Measurements from ENCODE around the gene LIPT2.
A peak's percentile ranks its signal among the peaks of the same experiment; 100 is the strongest.

LIPT2 gene

DNA sequence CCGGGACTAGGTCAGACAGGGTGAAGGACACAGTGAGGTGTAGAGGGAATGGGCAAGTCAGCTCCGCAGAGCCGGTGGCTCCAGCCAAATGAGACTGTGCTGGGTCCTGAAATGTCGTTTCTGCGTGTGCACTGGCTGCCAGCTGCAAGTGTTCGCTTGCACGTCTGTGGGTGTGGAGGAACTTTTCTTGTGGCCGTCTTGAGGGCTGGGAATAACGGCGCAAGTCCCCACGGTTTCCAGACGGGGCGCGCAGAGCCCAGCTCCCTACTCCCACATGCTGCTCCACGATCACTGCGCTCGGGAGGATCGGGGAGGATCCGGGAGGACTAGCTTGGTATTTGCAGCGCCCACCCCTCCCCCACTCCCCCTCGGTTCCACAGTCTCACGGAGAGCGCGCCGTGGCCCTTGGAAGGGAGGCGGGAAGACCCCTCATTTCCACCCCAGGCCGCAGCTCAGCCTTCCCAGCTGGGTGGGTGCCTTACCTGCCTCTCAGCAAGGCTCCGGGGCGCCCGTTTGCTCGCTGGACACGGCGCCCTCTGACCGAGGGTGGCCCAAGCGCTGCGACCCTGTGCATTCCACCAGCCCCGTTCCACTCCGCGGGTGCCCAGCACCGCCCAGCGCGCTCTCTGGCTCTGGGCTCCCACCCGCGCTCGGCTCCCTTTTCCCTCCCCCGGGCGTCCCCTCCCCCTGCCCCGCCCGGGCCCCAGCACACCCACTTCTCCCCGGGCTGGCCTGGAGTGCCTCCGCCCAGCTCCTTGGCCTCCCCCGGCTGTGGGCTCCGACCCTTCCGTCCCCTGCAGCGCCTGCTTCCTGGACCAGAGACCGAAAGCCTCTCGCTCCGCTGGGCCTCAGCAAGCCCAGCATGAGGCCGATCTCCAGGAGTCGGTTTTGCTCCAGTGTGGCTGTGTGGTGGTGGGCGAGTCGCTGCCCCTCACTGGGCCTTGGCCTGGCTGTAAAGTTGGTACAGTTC, 26.3 kb downstream of the LIPT2 start, which contains the start of gene KCNE3:
KCNE3 (minus strand) TSS at position 634 of the 970 bp plus-strand sequence. CDS start 9,986 bp downstream, outside the sequence.
- DNase-seq (ENCODE audit: low read depth, low spot score) = no peak
- no peaks in the 10 kb centered on the region; the same call in 1 of the 2 replicates for H3K27me3 ChIP-seq (ENCODE audit: control insufficient read depth, insufficient read depth, low read length)
- no CpG with 5 or more reads among the region's 62 CpGs for WGBS (ENCODE audit: insufficient coverage, insufficient read length)
- H3K9me3 ChIP-seq (ENCODE audit: control insufficient read depth, insufficient read depth, low read length) = no peaks in the 10 kb centered on the region
- H3K4me1 ChIP-seq (ENCODE audit: control insufficient read depth, insufficient read depth, low read length) = 0 out of 2 replicates have a peak, but pooled peaks cover 2% of the 10 kb centered on the region
- H3K36me3 ChIP-seq (ENCODE audit: control insufficient read depth, insufficient read depth, low read length) = no peaks in the 10 kb centered on the region
- H3K4me3 ChIP-seq (ENCODE audit: low read length) = peak within 1 kb of the TSS; percentile 74; the same call in 1 of the 2 replicates
- no peak within 1 kb of the TSS for H3K27ac ChIP-seq (ENCODE audit: low read length)

- H3K27ac ChIP-seq (ENCODE audit: low read length) = no peak overlapping the region
- H3K36me3 ChIP-seq (ENCODE audit: control insufficient read depth, insufficient read depth, low read length) = no peaks in the 10 kb centered on the region
- no peak for DNase-seq (ENCODE audit: low read depth, low spot score)
- H3K27me3 ChIP-seq (ENCODE audit: control insufficient read depth, insufficient read depth, low read length) = no peaks in the 10 kb centered on the region; the same call in 1 of the 2 replicates
- H3K4me1 ChIP-seq (ENCODE audit: control insufficient read depth, insufficient read depth, low read length) = peaks cover 2% of the 10 kb centered on the region; the same call in 1 of the 2 replicates
- H3K4me3 ChIP-seq (ENCODE audit: low read length) = no peak overlapping the region
- no CpG with 5 or more reads among the region's 2 CpGs for WGBS (ENCODE audit: insufficient coverage, insufficient read length)
- H3K9me3 ChIP-seq (ENCODE audit: control insufficient read depth, insufficient read depth, low read length) = no peaks in the 10 kb centered on the region
These were observed 28.2 kb downstream of the LIPT2 start for GRCh38 chr11:74465291-74465708.

DNA sequence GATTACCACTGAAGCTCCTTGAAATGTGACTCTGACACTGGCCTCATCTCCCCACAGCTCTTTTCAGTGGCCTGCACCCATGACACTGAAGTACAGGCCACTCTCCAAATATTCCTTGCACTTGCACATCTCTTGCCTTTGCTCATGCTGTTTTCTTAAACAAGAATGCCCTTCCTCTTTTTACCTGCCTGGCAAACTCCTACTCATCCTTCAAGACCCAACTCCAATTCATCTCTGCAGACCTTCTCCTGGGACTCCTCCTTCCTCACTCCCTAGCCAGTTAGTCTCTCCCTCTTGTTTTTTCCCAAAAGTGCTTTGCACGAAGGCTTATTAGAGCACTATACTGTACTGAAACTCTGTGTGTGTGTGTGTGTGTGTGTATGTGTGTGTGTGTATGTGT, 28.8 kb downstream of the LIPT2 start:
- WGBS (ENCODE audit: insufficient coverage, insufficient read length) = no CpG with 5 or more reads among the region's 1 CpG
- H3K4me1 ChIP-seq (ENCODE audit: control insufficient read depth, insufficient read depth, low read length) = peaks cover 2% of the 10 kb centered on the region; the same call in 1 of the 2 replicates

GRCh38 chr11:74463216-74463615, 30.3 kb downstream of the LIPT2 start:
- H3K4me3 ChIP-seq (ENCODE audit: low read length) = no peak overlapping the region
- no peak for DNase-seq (ENCODE audit: low read depth, low spot score)
- no peaks in the 10 kb centered on the region for H3K9me3 ChIP-seq (ENCODE audit: control insufficient read depth, insufficient read depth, low read length)
- H3K4me1 ChIP-seq (ENCODE audit: control insufficient read depth, insufficient read depth, low read length) = peaks cover 2% of the 10 kb centered on the region; the same call in 1 of the 2 replicates
- no peaks in the 10 kb centered on the region for H3K36me3 ChIP-seq (ENCODE audit: control insufficient read depth, insufficient read depth, low read length)
- no peaks in the 10 kb centered on the region; the same call in 1 of the 2 replicates for H3K27me3 ChIP-seq (ENCODE audit: control insufficient read depth, insufficient read depth, low read length)
- H3K27ac ChIP-seq (ENCODE audit: low read length) = no peak overlapping the region
- no CpG with 5 or more reads among the region's 1 CpG for WGBS (ENCODE audit: insufficient coverage, insufficient read length)

More for the DNA sequence above, 28.8 kb downstream of the LIPT2 start:
- no peaks in the 10 kb centered on the region for H3K9me3 ChIP-seq (ENCODE audit: control insufficient read depth, insufficient read depth, low read length)
- DNase-seq (ENCODE audit: low read depth, low spot score) = no peak
- no peaks in the 10 kb centered on the region for H3K36me3 ChIP-seq (ENCODE audit: control insufficient read depth, insufficient read depth, low read length)
- H3K27me3 ChIP-seq (ENCODE audit: control insufficient read depth, insufficient read depth, low read length) = no peaks in the 10 kb centered on the region; the same call in 1 of the 2 replicates
- H3K27ac ChIP-seq (ENCODE audit: low read length) = no peak overlapping the region
- no peak overlapping the region for H3K4me3 ChIP-seq (ENCODE audit: low read length)

- Histone ChIP-seq H3K4me3 (ENCODE audit: low read length) (no peak overlapping the region), H3K27ac (ENCODE audit: low read length) (no peak overlapping the region), H3K4me1 (ENCODE audit: control insufficient read depth, insufficient read depth, low read length) (peaks cover 2% of the 10 kb centered on the region; the same call in 1 of the 2 replicates), H3K9me3 (ENCODE audit: control insufficient read depth, insufficient read depth, low read length) (no peaks in the 10 kb centered on the region), H3K27me3 (ENCODE audit: control insufficient read depth, insufficient read depth, low read length) (no peaks in the 10 kb centered on the region; the same call in 1 of the 2 replicates), H3K36me3 (ENCODE audit: control insufficient read depth, insufficient read depth, low read length) (no peaks in the 10 kb centered on the region)
- WGBS (ENCODE audit: insufficient coverage, insufficient read length) = no CpG with 5 or more reads among the region's 5 CpGs
- no peak for DNase-seq (ENCODE audit: low read depth, low spot score)
These were observed 30.9 kb downstream of the LIPT2 start for GRCh38 chr11:74462631-74463030.

DNA sequence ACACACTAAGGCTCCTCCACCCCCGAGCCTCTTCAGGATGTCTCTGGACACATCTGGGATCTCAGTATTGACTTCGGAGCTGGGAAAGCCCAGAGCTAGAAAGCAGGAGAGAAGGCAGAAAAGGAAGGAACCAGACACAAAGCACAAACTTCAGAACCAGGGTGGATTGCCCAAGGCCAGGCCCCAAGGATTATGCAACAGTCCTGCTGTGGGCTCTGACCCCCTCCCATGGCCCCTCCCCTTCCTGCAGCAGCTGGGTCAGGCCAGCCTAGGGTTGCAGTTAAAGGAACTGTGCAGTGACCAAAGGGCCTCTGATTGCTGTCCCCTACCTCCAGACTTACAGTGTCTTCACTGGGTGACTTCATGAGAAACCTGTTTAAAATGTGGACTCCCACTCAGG, 31.5 kb downstream of the LIPT2 start:
- peaks cover 2% of the 10 kb centered on the region; the same call in 1 of the 2 replicates for H3K4me1 ChIP-seq (ENCODE audit: control insufficient read depth, insufficient read depth, low read length)
- DNase-seq (ENCODE audit: low read depth, low spot score) = no peak
- H3K27me3 ChIP-seq (ENCODE audit: control insufficient read depth, insufficient read depth, low read length) = no peaks in the 10 kb centered on the region; the same call in 1 of the 2 replicates
- no peaks in the 10 kb centered on the region for H3K36me3 ChIP-seq (ENCODE audit: control insufficient read depth, insufficient read depth, low read length)
- no peaks in the 10 kb centered on the region for H3K9me3 ChIP-seq (ENCODE audit: control insufficient read depth, insufficient read depth, low read length)
- no peak overlapping the region for H3K27ac ChIP-seq (ENCODE audit: low read length)
- H3K4me3 ChIP-seq (ENCODE audit: low read length) = no peak overlapping the region
- no CpG with 5 or more reads among the region's 2 CpGs for WGBS (ENCODE audit: insufficient coverage, insufficient read length)

DNA sequence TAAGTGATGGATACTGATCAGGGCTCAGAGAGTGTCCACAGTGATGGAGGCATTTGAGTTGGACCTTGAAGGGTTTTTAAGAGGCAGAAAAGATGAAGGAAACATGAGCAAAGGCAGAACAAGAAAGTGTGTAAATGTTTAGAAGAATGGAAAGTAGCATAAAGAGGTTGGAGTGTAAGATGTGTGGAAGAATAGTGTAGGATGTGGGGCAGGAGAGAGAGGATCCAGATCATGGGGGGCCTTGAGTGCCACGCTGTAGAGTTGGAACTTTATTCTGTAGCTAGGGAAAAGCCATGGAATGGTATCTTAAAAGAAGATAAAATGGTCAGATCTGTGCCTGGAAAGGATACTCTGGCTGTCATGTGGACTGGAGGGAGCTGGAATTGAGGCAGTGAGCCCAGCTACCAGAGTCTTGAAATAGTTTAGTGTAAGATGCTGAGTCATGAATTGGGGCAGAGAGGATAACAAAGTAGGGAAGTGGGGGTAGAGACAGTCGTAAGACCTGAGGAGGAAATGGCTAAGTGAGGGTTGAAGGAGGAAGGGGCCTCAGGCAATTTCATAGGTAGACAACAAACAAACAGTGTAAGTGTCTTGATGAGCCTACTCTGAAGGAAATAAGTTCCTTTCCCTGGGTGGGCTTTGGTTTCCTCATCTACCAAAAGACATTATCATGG, 32.9 kb downstream of the LIPT2 start:
- no peak for DNase-seq (ENCODE audit: low read depth, low spot score)
- H3K27ac ChIP-seq (ENCODE audit: low read length) = no peak overlapping the region
- no peaks in the 10 kb centered on the region; the same call in 1 of the 2 replicates for H3K4me1 ChIP-seq (ENCODE audit: control insufficient read depth, insufficient read depth, low read length)
- no peaks in the 10 kb centered on the region for H3K27me3 ChIP-seq (ENCODE audit: control insufficient read depth, insufficient read depth, low read length)
- no peak overlapping the region for H3K4me3 ChIP-seq (ENCODE audit: low read length)
- H3K36me3 ChIP-seq (ENCODE audit: control insufficient read depth, insufficient read depth, low read length) = no peaks in the 10 kb centered on the region
- no CpG with 5 or more reads among the region's 2 CpGs for WGBS (ENCODE audit: insufficient coverage, insufficient read length)
- no peaks in the 10 kb centered on the region for H3K9me3 ChIP-seq (ENCODE audit: control insufficient read depth, insufficient read depth, low read length)

DNA sequence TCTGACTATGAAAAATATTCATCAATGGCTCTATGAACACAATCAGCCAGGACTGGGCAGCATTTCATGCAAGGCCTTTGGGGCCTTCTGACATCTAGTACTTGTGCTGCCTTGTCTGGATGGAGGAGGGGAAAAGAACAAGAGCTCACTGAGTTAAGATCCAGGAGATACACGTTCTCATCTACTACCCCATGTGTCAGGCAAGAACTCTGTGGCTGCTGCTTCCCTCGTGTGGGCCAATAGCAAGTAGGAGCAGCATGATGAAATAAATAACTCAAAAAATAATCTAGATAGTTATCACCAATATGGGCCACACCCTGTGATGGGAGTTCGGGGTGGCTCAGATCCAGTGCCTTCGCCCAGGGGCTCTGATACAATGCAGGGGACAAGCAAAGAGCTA, 33.5 kb downstream of the LIPT2 start:
- H3K27me3 ChIP-seq (ENCODE audit: control insufficient read depth, insufficient read depth, low read length) = no peaks in the 10 kb centered on the region
- H3K9me3 ChIP-seq (ENCODE audit: control insufficient read depth, insufficient read depth, low read length) = no peaks in the 10 kb centered on the region
- no peak overlapping the region for H3K4me3 ChIP-seq (ENCODE audit: low read length)
- H3K4me1 ChIP-seq (ENCODE audit: control insufficient read depth, insufficient read depth, low read length) = no peaks in the 10 kb centered on the region; the same call in 1 of the 2 replicates
- no peaks in the 10 kb centered on the region for H3K36me3 ChIP-seq (ENCODE audit: control insufficient read depth, insufficient read depth, low read length)
- no CpG with 5 or more reads among the region's 4 CpGs for WGBS (ENCODE audit: insufficient coverage, insufficient read length)
- DNase-seq (ENCODE audit: low read depth, low spot score) = no peak
- H3K27ac ChIP-seq (ENCODE audit: low read length) = no peak overlapping the region

- no peak overlapping the region for H3K4me3 ChIP-seq (ENCODE audit: low read length)
- no peak overlapping the region for H3K27ac ChIP-seq (ENCODE audit: low read length)
- H3K36me3 ChIP-seq (ENCODE audit: control insufficient read depth, insufficient read depth, low read length) = no peaks in the 10 kb centered on the region
- no peak for DNase-seq (ENCODE audit: low read depth, low spot score)
- H3K4me1 ChIP-seq (ENCODE audit: control insufficient read depth, insufficient read depth, low read length) = no peaks in the 10 kb centered on the region; the same call in 1 of the 2 replicates
- WGBS (ENCODE audit: insufficient coverage, insufficient read length) = no CpG with 5 or more reads among the region's 1 CpG
- H3K27me3 ChIP-seq (ENCODE audit: control insufficient read depth, insufficient read depth, low read length) = no peaks in the 10 kb centered on the region
- no peaks in the 10 kb centered on the region for H3K9me3 ChIP-seq (ENCODE audit: control insufficient read depth, insufficient read depth, low read length)
These were observed 33.9 kb downstream of the LIPT2 start for GRCh38 chr11:74459584-74459983.

GRCh38 chr11:74457356-74457755, 36.2 kb downstream of the LIPT2 start:
- no peaks in the 10 kb centered on the region for H3K27me3 ChIP-seq (ENCODE audit: control insufficient read depth, insufficient read depth, low read length)
- H3K4me1 ChIP-seq (ENCODE audit: control insufficient read depth, insufficient read depth, low read length) = no peaks in the 10 kb centered on the region; the same call in 1 of the 2 replicates
- DNase-seq (ENCODE audit: low read depth, low spot score) = no peak
- no peaks in the 10 kb centered on the region for H3K9me3 ChIP-seq (ENCODE audit: control insufficient read depth, insufficient read depth, low read length)
- no peak overlapping the region for H3K4me3 ChIP-seq (ENCODE audit: low read length)
- H3K27ac ChIP-seq (ENCODE audit: low read length) = no peak overlapping the region
- no CpG with 5 or more reads among the region's 6 CpGs for WGBS (ENCODE audit: insufficient coverage, insufficient read length)
- no peaks in the 10 kb centered on the region for H3K36me3 ChIP-seq (ENCODE audit: control insufficient read depth, insufficient read depth, low read length)

Measured in iPS DF 6.9 (cell line).